Mesodermal cell (in vitro differentiated cells): Measurements from ENCODE around the gene FBXW5.

Experiments
- H3K27ac ChIP-seq: 2 replicates; pipeline ENCODE4 v1.7.0; 2013; ENCODE audit warnings: mild to moderate bottlenecking, low read depth, low read length, moderate library complexity; ENCODE audit not compliant: severe bottlenecking
- H3K36me3 ChIP-seq: 2 replicates; pipeline ENCODE4 v1.7.1; 2013; ENCODE audit warnings: mild to moderate bottlenecking, low read length, moderate library complexity; ENCODE audit not compliant: control insufficient read depth, insufficient read depth
- H3K4me1 ChIP-seq: one replicate; pipeline ENCODE4 v1.7.1; 2013; ENCODE audit warnings: mild to moderate bottlenecking, low read length; ENCODE audit not compliant: insufficient read depth, control insufficient read depth, poor library complexity, severe bottlenecking
- H3K4me3 ChIP-seq: 2 replicates; pipeline ENCODE4 v1.7.0; 2013; ENCODE audit warnings: low read length, control low read depth, mild to moderate bottlenecking; ENCODE audit not compliant: insufficient read depth, poor library complexity, severe bottlenecking; ENCODE audit errors: extremely low read depth
- H3K9me3 ChIP-seq: 2 replicates; pipeline ENCODE4 v1.7.1; 2013; ENCODE audit warnings: mild to moderate bottlenecking, low read length, moderate library complexity; ENCODE audit not compliant: control insufficient read depth
- WGBS, 2 experiments: methylation state at CpG; one replicate each; pipeline ENCODE4 v1.1.5; 2013; ENCODE audit warnings: missing lambda C conversion rate in 2 of 2; ENCODE audit not compliant: insufficient coverage in 2 of 2; 5-methylcytosine and 5-hydroxymethylcytosine counted together

The FBXW5 gene

GRCh38 chr9:136946228-136947027 lies 1.9 kb upstream of the FBXW5 start:
- no peaks in the 10 kb centered on the region for H3K9me3 ChIP-seq
- H3K27ac ChIP-seq: no peak overlapping the region
- H3K4me3 ChIP-seq: no peak overlapping the region
- peaks cover 4% of the 10 kb centered on the region for H3K4me1 ChIP-seq
- 91 to 92% methylated on average over 21 to 24 of the region's 27 CpGs for WGBS, 2 experiments
- H3K36me3 ChIP-seq: peaks cover 18% of the 10 kb centered on the region

- WGBS, 2 experiments: 88 to 94% methylated on average over 24 to 29 of the region's 30 CpGs
- H3K4me3 ChIP-seq: no peak overlapping the region
- H3K36me3 ChIP-seq: peaks cover 27% of the 10 kb centered on the region
- peaks cover 4% of the 10 kb centered on the region for H3K4me1 ChIP-seq
- no peaks in the 10 kb centered on the region for H3K9me3 ChIP-seq
- H3K27ac ChIP-seq: no peak overlapping the region
Observed at GRCh38 chr9:136945333-136946227, 1.0 kb upstream of the FBXW5 start.

- 0 to 1% methylated on average over 35 to 39 of the region's 45 CpGs for WGBS, 2 experiments
- peaks cover 4% of the 10 kb centered on the region for H3K4me1 ChIP-seq
- H3K4me3 ChIP-seq: peak overlapping the region; percentile 82
- peaks cover 41% of the 10 kb centered on the region for H3K36me3 ChIP-seq
- H3K27ac ChIP-seq: no peak overlapping the region
- H3K9me3 ChIP-seq: no peaks in the 10 kb centered on the region
Observed at GRCh38 chr9:136944212-136944518, 373 bp downstream of the FBXW5 start.

GRCh38 chr9:136943291-136944211 lies 987 bp downstream of the FBXW5 start:
- Histone ChIP-seq H3K4me1 (peaks cover 4% of the 10 kb centered on the region), H3K27ac (no peak overlapping the region), H3K9me3 (no peaks in the 10 kb centered on the region), H3K36me3 (peaks cover 46% of the 10 kb centered on the region), H3K4me3 (peak overlapping the region; percentile 82)
- 32 to 33% methylated on average over 53 to 57 of the region's 61 CpGs for WGBS, 2 experiments

- Histone ChIP-seq H3K36me3 (peaks cover 49% of the 10 kb centered on the region), H3K4me1 (peaks cover 4% of the 10 kb centered on the region), H3K9me3 (no peaks in the 10 kb centered on the region), H3K4me3 (peak overlapping the region; percentile 82), H3K27ac (no peak overlapping the region)
- WGBS, 2 experiments: 98 to 100% methylated on average over 7 to 12 of the region's 16 CpGs
Observed at GRCh38 chr9:136942881-136943230, 1.7 kb downstream of the FBXW5 start.

GRCh38 chr9:136942112-136942880 lies 2.2 kb downstream of the FBXW5 start:
- Histone ChIP-seq H3K36me3 (peaks cover 54% of the 10 kb centered on the region), H3K4me3 (no peak overlapping the region), H3K4me1 (peaks cover 4% of the 10 kb centered on the region), H3K9me3 (no peaks in the 10 kb centered on the region), H3K27ac (no peak overlapping the region)
- WGBS, 2 experiments: 96 to 97% methylated on average over 49 to 60 of the region's 60 CpGs

- Histone ChIP-seq H3K27ac (no peak overlapping the region), H3K36me3 (peaks cover 58% of the 10 kb centered on the region)
- WGBS, 2 experiments: 97 to 98% methylated on average over 44 to 55 of the region's 55 CpGs
Observed at GRCh38 chr9:136941231-136942111, 3.1 kb downstream of the FBXW5 start.

GRCh38 chr9:136940526-136941230 lies 3.9 kb downstream of the FBXW5 start:
- no peak overlapping the region for H3K27ac ChIP-seq
- peaks cover 62% of the 10 kb centered on the region for H3K36me3 ChIP-seq
- no peaks in the 10 kb centered on the region for H3K9me3 ChIP-seq
- 97 to 98% methylated on average over 37 to 42 of the region's 42 CpGs for WGBS, 2 experiments
- no peak overlapping the region for H3K4me3 ChIP-seq
- peaks cover 4% of the 10 kb centered on the region for H3K4me1 ChIP-seq

More at GRCh38 chr9:136941231-136942111, 3.1 kb downstream of the FBXW5 start:
- Histone ChIP-seq H3K4me3 (no peak overlapping the region), H3K4me1 (peaks cover 4% of the 10 kb centered on the region), H3K9me3 (no peaks in the 10 kb centered on the region)

- Histone ChIP-seq H3K4me3 (no peak overlapping the region), H3K36me3 (peaks cover 64% of the 10 kb centered on the region), H3K4me1 (peaks cover 4% of the 10 kb centered on the region), H3K27ac (no peak overlapping the region), H3K9me3 (no peaks in the 10 kb centered on the region)
- WGBS, 2 experiments: 96 to 99% methylated on average over 13 to 16 of the region's 16 CpGs
Observed at GRCh38 chr9:136939996-136940525, 4.5 kb downstream of the FBXW5 start.
